Measurements from ENCODE around the gene PPARA.

Gene PPARA

GRCh38 chr22:46280063-46280817 is 129.9 kb downstream of the PPARA start:
- DNase-seq, result no peak

- no peak for DNase-seq
Measured at GRCh38 chr22:46280999-46281623, 130.8 kb downstream of the PPARA start.

- no peak for DNase-seq
Measured at GRCh38 chr22:46281866-46282678, 131.7 kb downstream of the PPARA start.

- no peak for DNase-seq
Measured at GRCh38 chr22:46286006-46286405, 135.7 kb downstream of the PPARA start.

- no peak for DNase-seq
Measured at GRCh38 chr22:46286941-46287872, 136.9 kb downstream of the PPARA start.

GRCh38 chr22:46287873-46288751 is 137.8 kb downstream of the PPARA start:
- DNase-seq, result no peak

GRCh38 chr22:46288846-46289243 is 138.5 kb downstream of the PPARA start:
- no peak for DNase-seq

GRCh38 chr22:46289244-46289891 is 139.0 kb downstream of the PPARA start:
- no peak for DNase-seq

- DNase-seq, result no peak
Measured at GRCh38 chr22:46290121-46290842, 140.0 kb downstream of the PPARA start.

GRCh38 chr22:46290843-46291785 is 140.8 kb downstream of the PPARA start:
- no peak for DNase-seq

GRCh38 chr22:46292173-46292572 is 141.8 kb downstream of the PPARA start:
- DNase-seq, result no peak

GRCh38 chr22:46292732-46293131 is 142.4 kb downstream of the PPARA start:
- no peak for DNase-seq

Measured in central memory CD4-positive, alpha-beta T cell (primary cell).